DND-41 (cell line): ENCODE measurements around the gene ACOXL.

Experiments
- CTCF ChIP-seq: IDR thresholded peaks from 2 replicates; pipeline ENCODE4 v1.5.1; 2012; ENCODE audit warnings: borderline replicate concordance, low read length, moderate library complexity, mild to moderate bottlenecking; ENCODE audit not compliant: poor library complexity, severe bottlenecking; ENCODE audit errors: extremely low read depth
- EZH2 ChIP-seq: IDR thresholded peaks from 3 replicates; pipeline ENCODE4 v1.6.1; 2012; ENCODE audit warnings: borderline replicate concordance, low read depth, mild to moderate bottlenecking, moderate library complexity, low read length, inconsistent platforms; ENCODE audit not compliant: severe bottlenecking

- TF ChIP-seq CTCF (no peak), EZH2 (no peak)
These were observed 425.4 kb downstream of the ACOXL start for GRCh38 chr2:111157798-111158197.
